ENCODE data around the gene TMSB15B.
A peak's percentile ranks its signal among the peaks of the same experiment; 100 is the strongest.
"Not testable (repeated sequence)": the region's sequence is repeated elsewhere in the genome, so short reads cannot be mapped to it uniquely, and the experiment has no call there.

Gene TMSB15B

DNA sequence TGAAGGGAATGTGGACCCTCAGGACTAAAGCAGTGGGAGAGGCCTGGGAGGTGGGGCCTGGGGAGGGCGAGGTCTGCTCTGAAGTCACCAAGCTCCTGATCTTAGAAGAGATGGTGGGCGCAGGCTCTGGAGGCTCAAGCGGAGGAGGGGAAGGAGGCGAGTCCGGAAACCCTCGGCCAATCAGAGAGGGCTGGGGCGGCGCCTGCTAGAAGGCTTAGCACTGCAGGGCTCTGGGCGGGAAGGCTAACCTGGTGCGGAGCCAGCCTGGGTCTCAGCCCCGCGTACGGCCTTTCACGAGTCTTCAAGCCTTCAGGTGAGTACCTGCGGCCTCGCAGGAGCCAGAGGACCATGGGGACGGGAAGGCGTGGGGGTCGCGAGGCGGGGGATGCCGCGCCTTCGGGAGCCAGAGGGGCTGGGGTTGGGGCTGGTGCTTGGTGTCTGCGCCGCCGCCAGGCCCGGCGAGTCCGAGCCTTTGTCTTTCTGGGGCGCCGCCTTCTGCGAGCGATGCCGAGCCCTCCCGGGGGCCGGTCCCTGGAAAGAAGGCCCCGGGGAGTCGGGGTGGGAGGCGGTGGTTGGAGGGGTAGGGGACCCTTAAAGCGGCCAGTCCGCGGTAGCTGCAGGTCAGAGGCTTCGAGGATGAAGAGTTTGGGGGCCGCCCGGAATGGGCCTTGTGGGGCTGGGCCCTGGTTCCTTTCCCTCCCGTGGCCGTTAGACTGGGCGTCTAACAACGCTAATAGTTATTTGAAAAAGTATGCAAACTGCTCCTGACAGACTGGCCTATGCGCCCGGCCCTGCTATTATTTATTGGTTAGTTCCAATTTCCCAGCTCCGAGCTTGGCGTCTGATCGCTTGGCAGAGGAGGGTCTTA, at the start of gene TMSB15B:
TSS of gene TMSB15B (plus strand) at position 217 of the 868 bp plus-strand sequence.
- not testable (repeated sequence) for DNase-seq (ENCODE audit: low read depth in 2 of 2)

DNA sequence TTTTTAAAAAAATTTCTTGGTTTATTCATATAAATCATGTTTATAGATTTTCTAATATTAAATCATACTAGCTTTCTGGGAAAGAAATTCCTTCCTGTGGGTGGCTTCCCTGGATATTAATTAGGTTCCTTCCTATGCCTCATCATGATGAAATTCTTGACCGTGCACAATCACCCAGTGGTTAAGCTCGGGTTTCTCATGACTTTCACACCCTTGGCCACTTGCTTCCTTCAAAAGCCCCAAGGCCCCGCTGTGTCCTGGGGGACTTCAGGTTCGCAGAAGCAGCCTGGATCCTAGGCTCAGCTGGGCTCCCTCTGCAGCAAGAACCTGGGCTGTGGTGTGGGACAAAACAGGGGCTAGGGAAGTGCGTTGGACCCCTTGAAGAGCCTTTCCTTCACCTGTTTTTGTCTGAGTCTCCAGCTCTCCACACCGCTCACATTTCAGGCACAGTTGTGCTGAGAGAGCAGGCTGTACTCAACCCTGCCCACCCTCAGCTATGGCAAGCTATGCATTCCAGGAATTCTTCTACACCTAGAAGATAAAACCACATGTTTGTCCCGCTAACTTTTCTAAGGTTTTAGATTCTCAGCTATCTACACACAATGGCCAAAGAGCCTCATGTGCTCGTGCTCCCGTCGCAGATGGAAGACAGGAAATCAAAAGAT, 48.9 kb upstream of the TMSB15B start:
- no peak for DNase-seq (ENCODE audit: low read depth in 2 of 2)

DNA sequence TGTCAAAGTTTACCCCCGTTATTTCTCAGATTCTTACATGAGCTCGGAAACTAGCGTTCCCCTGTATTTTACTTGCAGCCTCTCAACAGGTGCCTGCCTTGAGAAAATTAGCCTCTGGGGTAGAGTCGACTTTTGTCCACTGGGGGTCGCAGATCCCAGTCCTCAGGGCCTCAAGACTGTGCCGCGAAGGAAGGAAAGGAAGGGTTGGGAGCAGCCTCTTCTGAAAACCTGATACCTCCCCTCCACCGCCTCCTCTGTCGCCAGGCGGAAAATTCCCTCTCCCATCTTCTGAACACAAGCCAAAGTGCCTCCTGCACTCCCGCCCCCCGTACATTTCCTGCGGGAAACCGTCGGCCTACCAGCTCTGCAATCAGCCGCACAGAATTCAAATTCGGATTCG, 44.4 kb upstream of the TMSB15B start:
- DNase-seq (ENCODE audit: low read depth in 2 of 2), result peak in 1 of 2 donors; percentile 14

DNA sequence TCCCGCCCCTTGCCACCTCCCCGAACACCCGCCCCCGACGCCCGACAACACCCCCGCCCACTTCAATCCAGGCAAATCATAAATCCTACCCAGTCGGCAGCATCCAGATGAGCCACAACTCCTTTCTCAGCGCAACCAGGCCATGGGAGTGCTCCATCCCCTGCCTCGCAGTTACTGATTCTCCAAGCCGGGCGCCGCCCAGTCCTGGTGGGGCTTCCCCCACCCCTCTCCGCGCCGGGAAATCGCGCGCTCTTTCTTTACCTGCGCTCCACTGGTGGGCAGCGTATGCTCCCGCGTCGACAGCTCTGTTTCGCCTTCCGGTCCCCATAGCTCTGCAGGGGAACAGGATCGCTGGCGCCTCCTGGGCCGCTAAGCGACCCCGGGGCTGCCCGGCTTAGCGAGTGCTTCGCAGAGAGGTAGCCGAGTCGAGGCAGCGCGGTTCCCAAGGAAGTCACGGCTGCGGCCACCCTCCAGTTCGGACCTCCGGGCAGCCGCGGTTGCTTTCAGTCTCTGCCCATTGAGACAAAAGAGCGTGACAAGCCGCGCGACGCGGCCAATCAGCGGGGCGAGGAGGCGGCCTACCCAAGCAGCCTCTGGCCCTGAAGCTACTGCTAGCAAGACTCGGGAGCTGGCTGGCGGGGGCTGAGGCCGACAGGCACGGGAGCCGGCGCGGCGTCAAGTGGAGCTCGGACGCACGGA, 43.7 kb upstream of the TMSB15B start:
- DNase-seq (ENCODE audit: low read depth in 2 of 2), result peak in 1 of 2 donors; percentile 20

DNA sequence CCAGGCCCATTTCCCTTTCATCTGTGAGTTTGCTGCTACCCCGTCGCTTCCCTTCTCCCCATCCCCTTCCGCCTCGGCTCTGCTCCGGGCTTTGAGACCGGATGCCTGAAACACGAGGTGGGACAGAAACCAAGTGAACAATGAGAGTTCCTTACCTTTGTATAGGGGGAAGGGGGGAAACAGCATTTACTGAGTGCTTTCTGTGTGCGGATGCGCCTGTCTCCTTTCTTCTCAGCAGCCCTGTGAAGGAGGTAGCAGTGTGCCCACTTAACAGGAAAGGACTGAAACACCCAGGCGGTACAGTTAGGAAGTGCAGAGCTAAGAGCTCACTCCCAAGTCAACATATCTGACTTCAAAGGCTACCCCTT, 43.2 kb upstream of the TMSB15B start:
- DNase-seq (ENCODE audit: low read depth in 2 of 2), result no peak

DNA sequence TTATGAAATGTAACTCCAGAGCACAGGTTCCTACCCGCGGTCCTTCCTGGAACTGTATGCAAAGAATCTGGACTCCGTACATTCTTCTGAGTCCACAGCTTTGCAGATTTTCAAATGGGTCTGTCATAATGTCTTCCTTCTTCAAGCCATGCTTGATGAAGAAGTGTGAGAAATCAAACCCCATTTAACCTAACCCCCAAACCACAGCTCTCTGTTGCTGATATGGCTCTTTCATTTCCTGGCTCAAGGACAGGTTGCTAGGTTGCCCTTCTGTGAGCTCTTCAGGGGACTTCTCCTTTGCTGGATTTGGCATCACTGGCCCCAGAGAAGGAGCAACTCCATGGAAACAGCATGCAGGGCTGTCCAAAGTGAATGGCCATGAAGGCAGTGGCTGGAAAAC, 41.9 kb upstream of the TMSB15B start:
- not testable (repeated sequence) for DNase-seq (ENCODE audit: low read depth in 2 of 2)

DNA sequence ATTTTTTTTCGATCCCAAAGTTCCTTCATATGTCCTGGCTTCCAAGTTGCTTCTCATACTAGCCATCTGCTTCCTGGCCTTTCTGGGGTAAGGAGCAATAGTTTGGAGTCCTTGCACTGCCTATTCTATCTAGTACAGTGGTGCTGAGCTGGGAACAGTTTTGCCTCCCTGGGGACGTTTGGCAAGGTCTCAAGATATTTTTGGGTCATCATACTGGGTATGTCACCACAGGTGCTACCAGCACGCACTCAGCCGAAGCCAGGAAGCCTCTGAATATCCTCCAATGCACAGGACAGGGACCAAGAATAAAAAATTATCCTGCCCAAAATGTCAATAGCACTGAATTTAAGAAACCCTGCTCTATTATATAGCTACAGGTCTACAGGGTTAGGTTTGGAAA, 35.4 kb upstream of the TMSB15B start:
- no peak for DNase-seq (ENCODE audit: low read depth in 2 of 2)

DNA sequence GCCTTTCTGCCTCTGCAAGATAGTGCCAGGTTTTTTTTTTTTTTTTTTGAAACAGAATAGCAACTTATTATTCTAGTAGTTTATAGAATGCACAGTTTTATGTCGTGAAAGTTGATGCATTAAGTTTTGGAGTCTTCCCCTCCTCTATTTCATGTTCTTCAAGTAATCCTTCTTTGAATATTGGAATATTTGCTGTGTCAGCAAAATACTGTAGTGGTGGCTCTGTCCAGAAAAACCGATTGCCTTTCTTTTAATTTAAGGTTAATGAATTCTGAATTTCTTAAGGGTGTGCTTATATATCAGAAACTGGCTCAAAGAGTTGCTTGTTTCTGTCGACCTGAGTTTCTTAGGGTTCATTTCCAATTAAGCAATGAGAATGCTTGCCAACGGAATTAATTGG, 34.8 kb upstream of the TMSB15B start:
- no peak for DNase-seq (ENCODE audit: low read depth in 2 of 2)

DNA sequence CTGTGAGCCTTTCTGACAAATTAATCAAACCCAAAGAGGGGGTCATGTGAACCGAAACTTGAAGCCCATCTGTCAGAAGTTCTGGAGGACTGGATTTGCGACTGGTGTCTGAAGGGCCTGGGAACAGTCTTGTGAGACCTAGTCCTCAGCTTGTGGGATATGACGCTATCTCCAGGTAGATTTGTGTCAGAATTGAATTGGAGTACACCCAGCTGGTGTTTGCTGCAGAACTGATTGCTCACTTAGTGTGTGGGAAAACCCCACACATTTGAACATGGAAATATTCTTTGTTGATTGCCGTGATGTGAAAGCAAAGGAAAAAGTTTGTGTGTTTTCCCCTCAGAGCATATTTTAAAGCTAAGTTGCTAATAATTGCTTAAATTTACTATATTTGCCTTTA, 30.3 kb upstream of the TMSB15B start:
- DNase-seq (ENCODE audit: low read depth in 2 of 2), result no peak

DNA sequence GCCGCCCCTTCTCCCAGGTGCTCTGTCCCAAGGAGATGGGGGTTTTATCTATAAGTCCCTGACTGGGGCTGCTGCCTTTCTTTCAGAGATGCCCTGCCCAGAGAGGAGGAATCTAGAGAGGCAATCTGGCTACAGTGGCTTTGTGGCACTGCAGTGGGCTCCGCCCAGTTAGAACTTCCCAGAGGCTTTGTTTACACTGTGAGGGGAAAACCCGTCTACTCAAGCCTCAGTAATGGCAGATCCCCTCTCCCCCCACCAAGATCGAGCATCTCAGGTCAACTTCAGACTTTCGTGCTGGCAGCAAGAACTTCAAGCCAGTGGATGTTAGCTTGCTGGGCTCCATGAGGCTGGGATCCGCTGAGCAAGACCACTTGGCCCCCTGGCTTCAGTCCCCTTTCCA, 22.2 kb upstream of the TMSB15B start:
- DNase-seq (ENCODE audit: low read depth in 2 of 2), result not testable (repeated sequence)

DNA sequence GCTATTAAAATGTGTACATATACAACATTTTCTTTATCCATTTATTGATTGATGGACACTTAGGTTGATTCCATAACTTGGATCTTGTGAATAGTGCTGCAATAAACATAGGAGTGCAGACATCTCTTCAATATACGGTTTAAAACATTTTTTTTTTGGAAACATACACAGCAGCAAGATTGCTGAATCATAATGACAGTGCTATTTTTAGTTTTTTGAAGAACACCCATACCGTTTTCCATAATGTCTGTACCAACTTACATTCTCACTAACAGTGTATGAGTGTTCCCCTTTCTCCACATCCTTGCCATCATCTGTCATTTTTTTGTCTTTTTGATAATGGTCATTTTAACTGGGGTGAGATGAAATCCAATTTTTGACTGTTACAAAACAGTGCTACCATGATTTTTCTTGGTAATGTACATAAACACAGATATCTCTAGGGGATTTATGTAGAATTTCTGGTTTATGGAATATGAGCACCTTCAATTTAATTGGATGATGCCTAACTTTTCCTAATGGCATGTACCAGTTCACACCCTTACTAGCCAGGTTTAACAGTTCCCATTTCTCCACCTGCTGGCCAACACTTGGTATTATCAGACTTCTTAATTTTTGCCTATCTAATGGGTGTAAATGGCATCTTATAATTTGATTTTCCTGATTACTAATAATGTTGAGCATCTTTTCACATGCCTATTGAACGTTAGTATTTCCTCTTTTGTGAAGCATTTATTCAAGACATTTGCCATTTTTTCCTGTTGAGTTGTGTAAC, 21.0 kb upstream of the TMSB15B start:
- no peak for DNase-seq (ENCODE audit: low read depth in 2 of 2)

DNA sequence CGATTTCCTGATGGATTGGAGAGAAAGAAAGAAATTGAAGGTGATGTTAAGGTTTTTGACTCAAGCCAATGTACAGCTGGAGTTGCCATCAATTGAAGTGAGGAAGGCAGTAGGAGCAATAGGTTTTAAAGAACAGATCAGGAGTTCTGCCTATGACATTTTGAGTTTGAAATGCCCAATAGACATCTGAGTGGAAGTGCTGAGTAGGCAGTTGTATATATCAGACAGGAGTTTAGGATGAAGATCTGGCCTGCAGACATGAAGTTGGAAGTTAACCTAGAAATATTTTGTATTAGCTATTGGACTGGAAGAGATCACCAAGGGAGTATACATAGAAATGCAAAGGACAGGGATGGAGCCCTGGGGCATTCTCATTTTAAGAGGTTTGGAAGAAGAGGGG, 12.9 kb upstream of the TMSB15B start:
- no peak for DNase-seq (ENCODE audit: low read depth in 2 of 2)

DNA sequence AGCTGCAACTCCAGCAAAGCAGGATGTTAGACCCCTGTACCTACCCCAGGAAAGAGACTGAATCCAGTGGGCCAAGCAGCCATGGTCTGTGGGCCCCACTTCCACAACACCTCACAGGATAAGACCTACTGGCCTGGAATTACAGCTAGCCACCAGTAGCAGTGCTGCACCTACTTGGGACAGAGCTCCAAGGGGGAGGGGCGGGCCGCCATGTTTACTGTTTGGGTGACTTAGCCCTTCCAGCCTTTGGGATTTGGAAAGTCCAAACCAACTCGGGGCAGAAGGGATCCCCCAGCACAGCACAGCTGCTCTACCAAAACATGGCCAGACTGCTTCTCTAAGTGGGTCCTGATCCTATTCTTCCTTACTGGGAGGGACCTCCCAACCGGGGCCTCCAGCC, 9.1 kb upstream of the TMSB15B start:
- DNase-seq (ENCODE audit: low read depth in 2 of 2), result no peak

DNA sequence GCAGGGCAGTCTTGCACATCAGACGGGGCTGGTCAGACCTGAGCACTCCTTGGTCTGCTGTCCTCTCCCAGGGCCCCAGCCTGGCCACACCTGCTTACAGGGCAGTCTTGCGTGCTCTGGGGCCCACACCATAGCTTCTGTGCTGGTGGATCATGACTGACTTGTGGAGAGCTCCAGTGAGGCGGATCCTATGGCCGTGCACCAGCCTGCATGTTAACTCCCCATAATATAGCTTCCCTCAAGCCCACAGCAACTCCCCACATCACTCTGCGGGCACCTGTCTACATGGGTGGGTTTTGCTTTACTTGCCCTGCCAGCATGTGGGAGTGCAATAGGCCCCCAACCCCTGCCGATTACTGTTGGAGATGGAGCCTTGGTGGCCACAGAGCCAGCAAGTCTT, 8.2 kb upstream of the TMSB15B start:
- no peak for DNase-seq (ENCODE audit: low read depth in 2 of 2)

DNA sequence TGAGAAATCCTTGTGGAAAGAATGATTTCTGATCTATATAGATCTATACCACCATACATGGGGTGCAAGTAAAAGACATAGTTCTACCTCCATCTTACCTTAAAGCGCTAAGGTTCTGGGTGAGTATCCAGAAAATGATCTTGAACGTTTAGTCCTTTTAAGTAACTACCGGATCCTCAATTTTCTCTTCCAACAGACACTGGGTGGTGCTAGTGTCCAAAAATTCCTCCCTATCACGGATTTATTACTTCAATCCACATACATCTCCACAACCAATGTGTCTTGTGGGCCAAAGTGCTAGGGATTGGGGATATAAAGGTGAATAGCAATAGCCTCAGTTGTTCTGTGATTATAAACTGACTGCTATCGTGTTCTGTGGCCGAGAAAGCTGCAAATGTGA, 1.8 kb upstream of the TMSB15B start:
- not testable (repeated sequence) for DNase-seq (ENCODE audit: low read depth in 2 of 2)

DNA sequence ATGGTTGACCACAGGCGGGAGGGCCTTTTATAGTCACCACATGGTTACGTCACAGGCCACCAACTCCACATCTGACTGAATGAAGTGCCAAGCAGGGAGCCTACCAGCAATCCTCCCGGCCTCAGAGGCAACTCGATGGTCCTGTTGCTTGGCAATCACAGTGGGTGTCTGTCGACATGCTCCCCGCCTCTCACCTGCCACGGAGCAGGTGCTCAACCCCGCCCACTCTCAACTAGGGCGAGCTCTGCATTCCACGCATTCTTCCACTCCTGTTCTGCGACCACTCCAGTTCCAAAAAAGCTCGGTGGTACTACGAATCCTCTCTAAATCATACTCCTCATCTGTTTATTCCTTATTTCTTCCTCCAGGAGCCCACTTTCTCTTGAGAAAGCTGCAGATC, 21.1 kb downstream of the TMSB15B start:
- not testable (repeated sequence) for DNase-seq (ENCODE audit: low read depth in 2 of 2)

DNA sequence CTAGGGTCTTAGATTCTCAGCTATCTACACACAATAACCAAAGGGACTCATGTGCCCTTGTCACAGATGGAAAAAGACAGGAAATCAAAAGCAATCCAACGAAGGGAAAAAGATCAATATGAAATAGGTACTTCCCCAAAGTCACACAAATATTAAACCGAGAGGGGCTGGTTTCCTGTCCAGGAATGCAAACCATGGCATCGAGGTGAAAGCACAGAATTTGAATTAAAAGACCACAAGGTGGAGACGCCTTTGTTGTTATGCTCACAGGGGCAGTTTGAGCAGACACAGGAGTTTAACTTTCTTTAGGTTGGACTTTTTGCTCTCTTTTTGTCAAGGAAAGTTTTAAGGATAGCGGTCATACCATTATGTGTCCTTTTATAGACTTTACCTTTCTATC, 36.8 kb downstream of the TMSB15B start:
- DNase-seq (ENCODE audit: low read depth in 2 of 2), result no peak

DNA sequence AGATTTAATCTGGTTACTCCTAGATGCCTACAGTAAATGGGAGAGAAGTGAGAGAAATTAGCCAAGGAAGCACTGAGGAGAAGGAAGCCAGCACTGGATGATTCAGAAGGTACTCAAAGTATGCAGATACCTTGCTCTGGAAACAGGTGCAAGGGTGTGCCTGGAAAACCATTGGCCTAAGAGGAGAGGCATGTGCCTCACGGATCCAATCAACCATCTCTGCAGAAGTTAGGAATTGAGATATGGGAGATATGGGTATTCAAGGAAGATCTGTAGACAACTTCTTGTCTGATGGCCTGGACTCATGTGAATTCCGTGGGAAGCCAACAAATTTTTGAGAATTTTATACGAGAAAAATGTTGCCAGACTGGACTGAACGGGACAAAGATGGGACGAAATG, 46.4 kb downstream of the TMSB15B start:
- DNase-seq (ENCODE audit: low read depth in 2 of 2), result no peak

DNA sequence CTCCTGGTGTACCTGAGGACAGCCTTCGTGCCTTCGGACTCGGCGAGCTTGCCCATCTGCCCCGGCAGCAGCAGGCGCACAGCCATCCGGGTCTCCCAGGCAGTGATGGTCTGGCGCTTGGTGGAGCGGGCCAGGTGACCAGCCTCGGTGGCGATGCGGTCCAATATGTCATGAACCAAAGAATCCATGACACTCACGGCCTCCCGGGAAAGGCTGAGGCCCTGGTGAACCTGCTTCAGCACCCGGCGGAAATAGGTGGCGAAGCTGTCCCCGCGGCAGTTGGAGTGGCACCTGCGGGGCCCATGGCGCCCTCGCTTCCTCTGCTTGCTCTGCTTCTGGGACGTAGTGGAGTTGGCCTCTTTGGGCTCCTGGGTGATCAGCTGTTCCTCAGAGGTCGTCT, 50.7 kb downstream of the TMSB15B start:
- DNase-seq (ENCODE audit: low read depth in 2 of 2), result no peak

DNA sequence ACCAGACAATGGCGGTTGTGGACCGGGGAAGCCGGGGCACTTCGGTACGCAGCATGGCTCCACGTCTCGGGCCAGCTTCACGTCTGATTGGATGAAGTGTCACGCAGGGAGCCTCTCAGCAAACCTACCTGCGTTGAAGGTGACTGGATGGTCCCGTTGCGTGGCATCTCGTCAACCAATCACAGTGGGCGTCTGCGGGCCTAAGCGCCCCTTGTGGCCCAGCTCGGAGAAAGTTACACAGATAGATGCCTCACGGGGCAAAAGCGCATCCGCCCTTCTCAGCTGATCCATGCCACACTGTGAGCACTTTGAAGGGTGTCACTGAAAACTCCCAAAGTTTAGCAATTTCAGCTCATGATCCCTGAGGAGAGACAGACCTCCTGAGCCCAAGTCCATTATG, 51.2 kb downstream of the TMSB15B start, which contains the start of gene H2BW1:
TSS of gene H2BW1 (minus strand) at position 103 of the 400 bp plus-strand sequence. CDS start 132 bp downstream, outside the sequence.
- no peak for DNase-seq (ENCODE audit: low read depth in 2 of 2)

DNA sequence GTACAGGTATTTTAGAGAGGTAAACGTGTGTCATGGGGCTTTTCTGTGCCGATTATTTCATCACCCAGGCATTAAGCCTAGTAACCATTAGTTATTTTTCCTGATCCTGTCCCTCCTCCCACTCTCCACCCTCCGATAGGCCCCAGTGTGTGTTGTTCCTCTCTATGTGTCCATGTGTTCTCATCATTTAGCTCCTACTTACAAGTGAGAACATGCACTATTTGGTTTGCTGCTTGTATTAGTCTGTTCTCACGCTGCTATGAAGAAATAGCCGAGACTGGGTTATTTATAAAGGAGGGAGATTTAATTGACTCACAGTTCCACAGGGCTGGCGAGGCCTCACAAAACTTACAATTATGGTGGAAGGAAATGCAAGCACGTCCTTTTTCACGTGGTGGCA, 53.1 kb downstream of the TMSB15B start:
- DNase-seq (ENCODE audit: low read depth in 2 of 2), result not testable (repeated sequence)
